Ramos (cell line): ENCODE results near the gene AFF2.

Experiments
- in situ Hi-C: fragments of 300-500 bp; cut with MboI; formaldehyde crosslinking; loops from one replicate; pipeline ENCODE4 v1.14.3; 2022; ENCODE audit warnings: low sequenced_read_pairs; ENCODE audit not compliant: unreplicated experiment

The AFF2 gene

GRCh38 chrX:149043401-149043800 is 543.0 kb downstream of the AFF2 start:
- in situ Hi-C loops: no loop called here

GRCh38 chrX:149044471-149044870 is 544.1 kb downstream of the AFF2 start:
- in situ Hi-C loops: no loop called here

- in situ Hi-C loops: no loop called here
Measured at GRCh38 chrX:149045645-149046210, 545.3 kb downstream of the AFF2 start.
